HEK293 (cell line): ENCODE data around the gene ZCCHC9.

Source experiments
- CTCF ChIA-PET: fragments of 350-600 bp; formaldehyde crosslinking; extraction: SDS; loops from one replicate; lab custom pipeline; 2021; ENCODE audit warnings: antibody characterized with exemption; lab: Yijun Ruan, JAX
- POLR2A ChIA-PET: fragments of 300-600 bp; formaldehyde crosslinking; extraction: SDS; loops from one replicate; lab custom pipeline; 2020; ENCODE audit warnings: antibody characterized with exemption, inconsistent platforms; lab: Yijun Ruan, JAX
- H3K27ac ChIP-seq: fragments of 200-500 bp; sonication (Bioruptor generic); 2 replicates; pipeline ENCODE4 v1.5.1; 2014; ENCODE audit warnings: low read depth, low read length, control low read depth, inconsistent platforms; ENCODE audit errors: extremely low read depth
- H3K36me3 ChIP-seq, 2 experiments: fragments of 200-500 bp in 1 of 2; sonication (Bioruptor generic) in 1 of 2; 1 replicate in 1 of 2; 2 replicates in 1 of 2; pipeline ENCODE4 v1.5.1; 2014 to 2017; ENCODE audit warnings: inconsistent platforms in 2 of 2, low read length in 2 of 2; ENCODE audit not compliant: control insufficient read depth in 2 of 2, insufficient read depth in 1 of 2
- H3K4me1 ChIP-seq: fragments of 200-500 bp; sonication (Bioruptor generic); 2 replicates; pipeline ENCODE4 v1.5.1; 2014; ENCODE audit warnings: mild to moderate bottlenecking, low read length, inconsistent platforms; ENCODE audit not compliant: control insufficient read depth, insufficient read depth
- H3K4me3 ChIP-seq: 2 replicates; pipeline ENCODE4 v1.5.1; 2011; ENCODE audit warnings: low read depth, mild to moderate bottlenecking, control low read depth, low read length, moderate library complexity
- H3K9me3 ChIP-seq: fragments of 200-500 bp; sonication (Bioruptor generic); 2 replicates; pipeline ENCODE4 v1.5.1; 2014; ENCODE audit warnings: low read depth, low read length, inconsistent platforms; ENCODE audit not compliant: control insufficient read depth, insufficient read depth
- BCL11B ChIP-seq: fragments of 450-650 bp; formaldehyde crosslinking; IDR thresholded peaks from 2 replicates; pipeline ENCODE4 v1.5.1; 2016; ENCODE audit warnings: low read depth, missing biosample characterization, missing genetic modification characterization
- GFI1B ChIP-seq: fragments of 450-650 bp; formaldehyde crosslinking; IDR thresholded peaks from 2 replicates; pipeline ENCODE4 v1.5.1; 2016; ENCODE audit warnings: missing biosample characterization, missing genetic modification characterization
- PATZ1 ChIP-seq: fragments of 450-650 bp; formaldehyde crosslinking; IDR thresholded peaks from 2 replicates; pipeline ENCODE4 v1.5.1; 2016; ENCODE audit warnings: missing biosample characterization, missing genetic modification characterization
- SP2 ChIP-seq: fragments of 450-650 bp; formaldehyde crosslinking; IDR thresholded peaks from 2 replicates; pipeline ENCODE4 v1.5.1; 2016; ENCODE audit warnings: missing biosample characterization, missing genetic modification characterization
- TSHZ1 ChIP-seq: fragments of 450-650 bp; formaldehyde crosslinking; IDR thresholded peaks from 2 replicates; pipeline ENCODE4 v1.5.1; 2016; ENCODE audit warnings: missing biosample characterization, missing genetic modification characterization, borderline replicate concordance
- ZBTB20 ChIP-seq: fragments of 450-650 bp; formaldehyde crosslinking; IDR thresholded peaks from 2 replicates; pipeline ENCODE4 v1.5.1; 2016; ENCODE audit warnings: missing biosample characterization, missing genetic modification characterization
- ZBTB21 ChIP-seq: fragments of 450-650 bp; formaldehyde crosslinking; IDR thresholded peaks from 2 replicates; pipeline ENCODE4 v1.5.1; 2017; ENCODE audit warnings: missing biosample characterization, missing genetic modification characterization
- ZBTB6 ChIP-seq: fragments of 450-650 bp; formaldehyde crosslinking; IDR thresholded peaks from 2 replicates; pipeline ENCODE4 v1.5.1; 2017; ENCODE audit warnings: missing biosample characterization, missing genetic modification characterization
- ZBTB8A ChIP-seq: fragments of 450-650 bp; formaldehyde crosslinking; IDR thresholded peaks from 2 replicates; pipeline ENCODE4 v1.5.1; 2016; ENCODE audit warnings: missing biosample characterization, missing genetic modification characterization
- ZNF133 ChIP-seq: fragments of 450-650 bp; formaldehyde crosslinking; IDR thresholded peaks from 2 replicates; pipeline ENCODE4 v1.5.1; 2016; ENCODE audit warnings: missing biosample characterization, missing genetic modification characterization
- ZNF155 ChIP-seq: fragments of 450-650 bp; formaldehyde crosslinking; IDR thresholded peaks from 2 replicates; pipeline ENCODE4 v1.5.1; 2016; ENCODE audit warnings: missing biosample characterization, missing genetic modification characterization
- ZNF174 ChIP-seq: fragments of 450-650 bp; formaldehyde crosslinking; IDR thresholded peaks from 2 replicates; pipeline ENCODE4 v1.5.0; 2017; ENCODE audit warnings: missing biosample characterization, mild to moderate bottlenecking, missing genetic modification characterization
- ZNF221 ChIP-seq: fragments of 450-650 bp; formaldehyde crosslinking; IDR thresholded peaks from 2 replicates; pipeline ENCODE4 v1.5.1; 2017; ENCODE audit warnings: missing biosample characterization, missing genetic modification characterization, borderline replicate concordance
- ZNF266 ChIP-seq: fragments of 450-650 bp; formaldehyde crosslinking; IDR thresholded peaks from 2 replicates; pipeline ENCODE4 v1.5.1; 2016; ENCODE audit warnings: missing biosample characterization, missing genetic modification characterization, low read depth
- ZNF341 ChIP-seq: fragments of 450-650 bp; formaldehyde crosslinking; IDR thresholded peaks from 2 replicates; pipeline ENCODE4; 2016; ENCODE audit warnings: low read depth, missing biosample characterization, missing genetic modification characterization
- ZNF366 ChIP-seq: fragments of 450-650 bp; formaldehyde crosslinking; conservative IDR thresholded peaks from 2 replicates; pipeline ENCODE4 v1.5.1; 2016; ENCODE audit warnings: missing biosample characterization, missing genetic modification characterization
- ZNF473 ChIP-seq: fragments of 450-650 bp; formaldehyde crosslinking; IDR thresholded peaks from 2 replicates; pipeline ENCODE4 v1.5.1; 2017; ENCODE audit warnings: missing biosample characterization, missing genetic modification characterization
- ZNF501 ChIP-seq: fragments of 450-650 bp; formaldehyde crosslinking; IDR thresholded peaks from 2 replicates; pipeline ENCODE4 v1.5.1; 2016; ENCODE audit warnings: missing biosample characterization, missing genetic modification characterization
- ZNF521 ChIP-seq: fragments of 450-650 bp; formaldehyde crosslinking; IDR thresholded peaks from 2 replicates; pipeline ENCODE4 v1.5.1; 2017; ENCODE audit warnings: missing biosample characterization, mild to moderate bottlenecking, missing genetic modification characterization
- ZNF544 ChIP-seq: fragments of 450-650 bp; formaldehyde crosslinking; IDR thresholded peaks from 2 replicates; pipeline ENCODE4 v1.5.0; 2017; ENCODE audit warnings: missing biosample characterization, missing genetic modification characterization
- ZNF549 ChIP-seq: fragments of 450-650 bp; IDR thresholded peaks from 2 replicates; pipeline ENCODE4 v1.5.1; 2018; ENCODE audit warnings: missing biosample characterization, missing genetic modification characterization, mild to moderate bottlenecking, inconsistent platforms, moderate library complexity
- ZNF561 ChIP-seq: fragments of 450-650 bp; IDR thresholded peaks from 2 replicates; pipeline ENCODE4 v1.5.1; 2018; ENCODE audit warnings: missing biosample characterization, missing genetic modification characterization, borderline replicate concordance
- ZNF596 ChIP-seq: fragments of 450-650 bp; IDR thresholded peaks from 2 replicates; pipeline ENCODE4 v1.5.0; 2018; ENCODE audit warnings: missing biosample characterization, mild to moderate bottlenecking, missing genetic modification characterization, moderate library complexity
- ZNF654 ChIP-seq: fragments of 450-650 bp; formaldehyde crosslinking; IDR thresholded peaks from 2 replicates; pipeline ENCODE4 v1.5.1; 2016; ENCODE audit warnings: low read depth, missing biosample characterization, missing genetic modification characterization
- ZNF670 ChIP-seq: fragments of 450-650 bp; formaldehyde crosslinking; IDR thresholded peaks from 2 replicates; pipeline ENCODE4 v1.5.1; 2016; ENCODE audit warnings: missing biosample characterization, missing genetic modification characterization, low read depth
- ZNF701 ChIP-seq: fragments of 450-650 bp; formaldehyde crosslinking; IDR thresholded peaks from 2 replicates; pipeline ENCODE4 v1.5.1; 2016; ENCODE audit warnings: missing biosample characterization, missing genetic modification characterization
- ZXDB ChIP-seq: fragments of 450-650 bp; formaldehyde crosslinking; IDR thresholded peaks from 2 replicates; pipeline ENCODE4 v1.5.1; 2016; ENCODE audit warnings: missing biosample characterization, missing genetic modification characterization
- TF ChIP-seq, protein P1 (sequence below): fragments of 450-650 bp; formaldehyde crosslinking; IDR thresholded peaks from 2 replicates; pipeline ENCODE4 v1.5.1; 2016; ENCODE audit warnings: missing biosample characterization, missing genetic modification characterization

Gene ZCCHC9

GRCh38 chr5:81315830-81316229 is 14.4 kb downstream of the ZCCHC9 start:
- H3K36me3 ChIP-seq, result peaks cover 9 to 30% of the 10 kb centered on the region in 2 experiments; a peak in 2 of 3 replicates
- no peak overlapping the region for H3K27ac ChIP-seq
- ChIA-PET CTCF (interaction anchor here (1.4 kb wide), 1 partner anchor 16 kb away, joined by 7 read pairs; no protein-coding TSS in a partner anchor), POLR2A (no interaction called here)
- H3K9me3 ChIP-seq, result no peaks in the 10 kb centered on the region
- no peak overlapping the region for H3K4me3 ChIP-seq
- no peaks in the 10 kb centered on the region for H3K4me1 ChIP-seq
- TF ChIP-seq ZNF654 (tag by site-specific recombination) (no peak), ZNF561 (tag by site-specific recombination) (no peak), ZNF266 (tag by site-specific recombination) (no peak), ZXDB (tag by site-specific recombination) (no peak), TSHZ1 (tag by site-specific recombination) (no peak), ZNF521 (tag by site-specific recombination) (no peak), ZBTB21 (tag by site-specific recombination) (no peak), GFI1B (tag by site-specific recombination) (no peak), ZNF473 (tag by site-specific recombination) (no peak), ZNF670 (no peak), ZNF221 (tag by site-specific recombination) (no peak), ZNF174 (tag by site-specific recombination) (no peak), ZNF544 (tag by site-specific recombination) (no peak)

DNA sequence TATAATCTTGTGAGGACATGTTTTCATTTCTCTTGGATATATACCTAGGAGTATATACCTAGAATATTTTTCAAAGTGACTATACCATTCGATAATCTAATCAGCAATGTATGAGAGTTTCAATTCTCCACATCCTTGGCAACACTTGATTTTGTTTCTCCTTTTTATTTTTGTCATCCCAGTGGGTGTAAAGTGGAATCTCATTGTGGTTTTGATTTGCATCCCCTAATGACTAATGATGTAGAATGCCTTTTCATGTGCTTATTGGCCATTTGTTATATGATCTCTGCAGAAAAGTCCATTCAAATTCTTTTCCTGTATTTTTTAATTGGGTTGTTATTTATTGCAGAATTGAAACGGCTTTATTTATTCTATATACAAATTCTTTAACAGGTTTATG is 15.2 kb downstream of the ZCCHC9 start:
- no peak overlapping the region for H3K27ac ChIP-seq
- no peaks in the 10 kb centered on the region for H3K4me1 ChIP-seq
- H3K9me3 ChIP-seq, result no peaks in the 10 kb centered on the region
- H3K4me3 ChIP-seq, result no peak overlapping the region
- peaks cover 9 to 22% of the 10 kb centered on the region in 2 experiments; a peak in 2 of 3 replicates for H3K36me3 ChIP-seq
- ChIA-PET CTCF (no interaction called here), POLR2A (no interaction called here)
- TF ChIP-seq SP2 (no peak), ZNF366 (no peak), ZBTB21 (tag by site-specific recombination) (no peak), ZNF701 (tag by site-specific recombination) (no peak), ZBTB8A (tag by site-specific recombination) (no peak), PATZ1 (no peak), ZNF596 (tag by site-specific recombination) (no peak), ZNF501 (tag by site-specific recombination) (no peak), ZNF341 (no peak), BCL11B (no peak), ZBTB20 (tag by site-specific recombination) (no peak), ZBTB6 (tag by site-specific recombination) (no peak), ZNF155 (tag by site-specific recombination) (no peak), ZNF549 (tag by site-specific recombination) (no peak), ZNF133 (tag by site-specific recombination) (no peak)
- TF ChIP-seq, protein P1, sequence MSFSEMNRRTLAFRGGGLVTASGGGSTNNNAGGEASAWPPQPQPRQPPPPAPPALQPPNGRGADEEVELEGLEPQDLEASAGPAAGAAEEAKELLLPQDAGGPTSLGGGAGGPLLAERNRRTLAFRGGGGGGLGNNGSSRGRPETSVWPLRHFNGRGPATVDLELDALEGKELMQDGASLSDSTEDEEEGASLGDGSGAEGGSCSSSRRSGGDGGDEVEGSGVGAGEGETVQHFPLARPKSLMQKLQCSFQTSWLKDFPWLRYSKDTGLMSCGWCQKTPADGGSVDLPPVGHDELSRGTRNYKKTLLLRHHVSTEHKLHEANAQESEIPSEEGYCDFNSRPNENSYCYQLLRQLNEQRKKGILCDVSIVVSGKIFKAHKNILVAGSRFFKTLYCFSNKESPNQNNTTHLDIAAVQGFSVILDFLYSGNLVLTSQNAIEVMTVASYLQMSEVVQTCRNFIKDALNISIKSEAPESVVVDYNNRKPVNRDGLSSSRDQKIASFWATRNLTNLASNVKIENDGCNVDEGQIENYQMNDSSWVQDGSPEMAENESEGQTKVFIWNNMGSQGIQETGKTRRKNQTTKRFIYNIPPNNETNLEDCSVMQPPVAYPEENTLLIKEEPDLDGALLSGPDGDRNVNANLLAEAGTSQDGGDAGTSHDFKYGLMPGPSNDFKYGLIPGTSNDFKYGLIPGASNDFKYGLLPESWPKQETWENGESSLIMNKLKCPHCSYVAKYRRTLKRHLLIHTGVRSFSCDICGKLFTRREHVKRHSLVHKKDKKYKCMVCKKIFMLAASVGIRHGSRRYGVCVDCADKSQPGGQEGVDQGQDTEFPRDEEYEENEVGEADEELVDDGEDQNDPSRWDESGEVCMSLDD (tag by site-specific recombination), result no peak
